Activated CD8-positive, alpha-beta T cell treated with anti-CD3 and anti-CD28 coated beads for 36 hours (primary cell): Measurements from ENCODE around the gene SLC22A23. TPM values are rescaled to one million over a fixed set of nuclear protein-coding genes. Genes with fewer than 3 reads are reported as not detected.

Source experiments
- ATAC-seq: fragments of 200-7000 bp; cut with Tn5 transposase; one replicate; pipeline ENCODE4 v1.10.0; 2021; ENCODE audit warnings: mild to moderate bottlenecking, moderate library complexity
- CTCF ChIA-PET: fragments of 350-600 bp; sonication (Branson Sonifier 250); formaldehyde crosslinking; loops from one replicate; lab custom pipeline; 2021; ENCODE audit warnings: antibody characterized with exemption; lab: Charles Lee
- POLR2A ChIA-PET: fragments of 350-600 bp; sonication (Branson Sonifier 250); formaldehyde crosslinking; loops from one replicate; lab custom pipeline; 2021; ENCODE audit warnings: antibody characterized with exemption; lab: Charles Lee
- DNase-seq: peaks from one replicate; pipeline ENCODE4 v3.0.0-alpha.2; 2020
- H3K27ac Mint-ChIP-seq: one replicate; pipeline ENCODE4 v1.8.0; 2021; ENCODE audit warnings: mild to moderate bottlenecking, mixed read lengths
- H3K27me3 Mint-ChIP-seq: one replicate; pipeline ENCODE4 v1.8.0; 2021; ENCODE audit warnings: mixed read lengths
- H3K36me3 Mint-ChIP-seq: one replicate; pipeline ENCODE4 v1.8.0; 2021; ENCODE audit warnings: low read depth, mixed read lengths
- H3K4me1 Mint-ChIP-seq: one replicate; pipeline ENCODE4 v1.8.0; 2021; ENCODE audit warnings: low read depth, mixed read lengths
- H3K4me3 Mint-ChIP-seq: one replicate; pipeline ENCODE4 v1.8.0; 2021; ENCODE audit warnings: mild to moderate bottlenecking, moderate library complexity, mixed read lengths
- H3K9me3 Mint-ChIP-seq: one replicate; pipeline ENCODE4 v1.8.0; 2021; ENCODE audit warnings: mixed read lengths
- intact Hi-C: fragments of 100-400 bp; cut with micrococcal nuclease; formaldehyde crosslinking; loops from one replicate; pipeline ENCODE4 v1.10.0; 2022
- total RNA-seq, 2 experiments: library from RNA; stranded (reverse); gene quantifications; one replicate each; pipeline ENCODE4 v1.2.3, GENCODE V29; 2021
- TF ChIP-seq, protein P1 (sequence below): fragments of 200-600 bp; IDR thresholded peaks from one replicate; pipeline ENCODE4 v1.8.0; 2022; ENCODE audit warnings: antibody characterized with exemption, mild to moderate bottlenecking

SLC22A23 gene
- total RNA-seq, 2 experiments from 2014 or later, result 0.16 to 0.34 TPM

DNA sequence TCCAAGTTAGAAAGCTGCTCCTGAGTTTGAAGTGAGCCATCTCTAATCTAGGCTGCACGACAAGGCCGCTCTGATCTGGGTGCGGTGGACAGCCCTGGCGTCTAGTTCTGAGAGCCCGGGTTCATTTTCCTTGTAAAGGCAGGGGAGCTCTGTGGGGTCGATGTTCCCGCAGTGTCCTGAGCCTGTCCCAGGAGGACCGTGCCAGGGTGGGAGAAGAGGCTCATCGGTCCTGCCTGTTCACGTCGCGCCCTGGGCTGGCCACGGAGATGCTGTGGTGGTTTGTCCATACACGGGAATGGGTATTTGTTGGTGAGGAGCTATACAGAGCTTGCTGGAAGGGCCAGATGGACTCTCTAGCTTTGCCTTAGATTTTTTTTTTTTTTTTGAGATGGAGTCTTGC, 171.1 kb downstream of the SLC22A23 start:
- intact Hi-C loops, result no loop called here
- H3K4me3 Mint-ChIP-seq, result no peak overlapping the region
- no peak overlapping the region for H3K27ac Mint-ChIP-seq
- DNase-seq, result no peak
- TF ChIP-seq, protein P1, sequence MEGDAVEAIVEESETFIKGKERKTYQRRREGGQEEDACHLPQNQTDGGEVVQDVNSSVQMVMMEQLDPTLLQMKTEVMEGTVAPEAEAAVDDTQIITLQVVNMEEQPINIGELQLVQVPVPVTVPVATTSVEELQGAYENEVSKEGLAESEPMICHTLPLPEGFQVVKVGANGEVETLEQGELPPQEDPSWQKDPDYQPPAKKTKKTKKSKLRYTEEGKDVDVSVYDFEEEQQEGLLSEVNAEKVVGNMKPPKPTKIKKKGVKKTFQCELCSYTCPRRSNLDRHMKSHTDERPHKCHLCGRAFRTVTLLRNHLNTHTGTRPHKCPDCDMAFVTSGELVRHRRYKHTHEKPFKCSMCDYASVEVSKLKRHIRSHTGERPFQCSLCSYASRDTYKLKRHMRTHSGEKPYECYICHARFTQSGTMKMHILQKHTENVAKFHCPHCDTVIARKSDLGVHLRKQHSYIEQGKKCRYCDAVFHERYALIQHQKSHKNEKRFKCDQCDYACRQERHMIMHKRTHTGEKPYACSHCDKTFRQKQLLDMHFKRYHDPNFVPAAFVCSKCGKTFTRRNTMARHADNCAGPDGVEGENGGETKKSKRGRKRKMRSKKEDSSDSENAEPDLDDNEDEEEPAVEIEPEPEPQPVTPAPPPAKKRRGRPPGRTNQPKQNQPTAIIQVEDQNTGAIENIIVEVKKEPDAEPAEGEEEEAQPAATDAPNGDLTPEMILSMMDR, result no peak
- POLR2A ChIA-PET, result interaction anchor here (0.8 to 1.3 kb wide), 2 partner anchors 12 to 460 kb away, joined by 3 read pairs; no protein-coding TSS in a partner anchor
- H3K9me3 Mint-ChIP-seq, result no peaks in the 10 kb centered on the region
- H3K4me1 Mint-ChIP-seq, result no peaks in the 10 kb centered on the region
- no peaks in the 10 kb centered on the region for H3K36me3 Mint-ChIP-seq
- CTCF ChIA-PET, result interaction anchor here (8.2 kb wide), 1 partner anchor 447 kb away, joined by 89 read pairs; no protein-coding TSS in a partner anchor
- no peak for ATAC-seq
- H3K27me3 Mint-ChIP-seq, result no peaks in the 10 kb centered on the region

DNA sequence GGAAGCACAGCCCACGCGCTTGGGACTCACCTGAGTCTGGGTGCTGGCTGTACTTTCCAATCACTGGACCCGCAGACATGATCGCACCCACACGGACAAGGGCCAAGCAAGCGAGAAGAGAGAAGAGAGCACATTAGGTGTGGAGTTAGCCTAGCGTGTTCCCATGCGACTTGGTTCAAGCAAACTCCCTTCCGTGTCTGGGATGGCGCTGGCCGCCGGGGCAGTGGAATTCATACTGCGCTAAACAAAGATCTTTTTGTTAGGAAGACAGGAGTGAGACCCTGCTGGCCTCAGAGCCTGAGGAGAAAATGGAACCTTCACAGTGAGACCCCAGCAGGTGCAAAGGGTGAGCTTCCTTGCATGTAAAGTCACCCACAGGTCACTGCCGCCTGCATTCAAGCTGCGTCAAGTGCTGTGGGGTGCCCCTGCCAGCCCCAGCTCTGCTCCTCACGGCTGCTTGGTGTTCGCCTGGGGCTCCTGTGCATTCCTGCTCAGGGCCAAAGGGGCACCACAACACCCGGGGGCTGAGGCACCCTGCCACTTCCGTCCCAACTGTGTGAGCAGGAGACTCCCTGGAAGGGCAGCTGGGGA, 171.7 kb downstream of the SLC22A23 start:
- H3K4me1 Mint-ChIP-seq, result no peaks in the 10 kb centered on the region
- ATAC-seq (no peak), DNase-seq (no peak)
- H3K27me3 Mint-ChIP-seq, result no peaks in the 10 kb centered on the region
- CTCF ChIA-PET, result interaction anchor here (8.2 kb wide), 1 partner anchor 448 kb away, joined by 89 read pairs; no protein-coding TSS in a partner anchor
- intact Hi-C loops, result no loop called here
- POLR2A ChIA-PET, result interaction anchor here (0.8 kb wide), 1 partner anchor 461 kb away, joined by 3 read pairs; no protein-coding TSS in a partner anchor
- H3K9me3 Mint-ChIP-seq, result no peaks in the 10 kb centered on the region
- TF ChIP-seq, protein P1, result no peak
- no peak overlapping the region for H3K4me3 Mint-ChIP-seq
- no peaks in the 10 kb centered on the region for H3K36me3 Mint-ChIP-seq
- no peak overlapping the region for H3K27ac Mint-ChIP-seq

DNA sequence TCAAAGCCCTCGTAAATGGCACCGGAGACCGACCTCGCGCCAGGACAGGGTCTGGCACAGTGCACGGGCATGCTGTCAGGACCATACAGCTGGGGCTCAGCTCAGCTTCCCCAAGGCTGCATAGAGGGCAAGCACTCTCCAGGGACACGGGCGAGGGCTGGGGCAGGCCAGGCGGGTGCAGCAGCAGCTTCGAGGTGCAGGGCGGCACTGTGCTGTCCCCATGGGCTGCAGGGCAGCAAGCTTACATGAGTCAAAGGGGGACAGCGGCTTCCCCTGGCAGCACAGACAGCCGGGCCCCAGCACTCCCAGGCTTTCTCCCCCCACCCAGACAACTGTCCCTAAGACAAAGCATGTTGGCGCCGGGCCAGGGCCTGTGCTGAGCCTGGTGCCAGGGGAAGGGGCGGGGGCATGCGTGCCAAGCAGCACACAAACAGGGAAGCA, 172.4 kb downstream of the SLC22A23 start:
- no peak overlapping the region for H3K27ac Mint-ChIP-seq
- ChIA-PET CTCF (interaction anchor here (8.2 kb wide), 1 partner anchor 448 kb away, joined by 89 read pairs; no protein-coding TSS in a partner anchor), POLR2A (no interaction called here)
- no peak overlapping the region for H3K4me3 Mint-ChIP-seq
- DNase-seq (no peak), ATAC-seq (no peak)
- H3K27me3 Mint-ChIP-seq, result no peaks in the 10 kb centered on the region
- intact Hi-C loops, result no loop called here
- peaks cover 3% of the 10 kb centered on the region for H3K4me1 Mint-ChIP-seq
- TF ChIP-seq, protein P1, result no peak
- no peaks in the 10 kb centered on the region for H3K9me3 Mint-ChIP-seq
- no peaks in the 10 kb centered on the region for H3K36me3 Mint-ChIP-seq

DNA sequence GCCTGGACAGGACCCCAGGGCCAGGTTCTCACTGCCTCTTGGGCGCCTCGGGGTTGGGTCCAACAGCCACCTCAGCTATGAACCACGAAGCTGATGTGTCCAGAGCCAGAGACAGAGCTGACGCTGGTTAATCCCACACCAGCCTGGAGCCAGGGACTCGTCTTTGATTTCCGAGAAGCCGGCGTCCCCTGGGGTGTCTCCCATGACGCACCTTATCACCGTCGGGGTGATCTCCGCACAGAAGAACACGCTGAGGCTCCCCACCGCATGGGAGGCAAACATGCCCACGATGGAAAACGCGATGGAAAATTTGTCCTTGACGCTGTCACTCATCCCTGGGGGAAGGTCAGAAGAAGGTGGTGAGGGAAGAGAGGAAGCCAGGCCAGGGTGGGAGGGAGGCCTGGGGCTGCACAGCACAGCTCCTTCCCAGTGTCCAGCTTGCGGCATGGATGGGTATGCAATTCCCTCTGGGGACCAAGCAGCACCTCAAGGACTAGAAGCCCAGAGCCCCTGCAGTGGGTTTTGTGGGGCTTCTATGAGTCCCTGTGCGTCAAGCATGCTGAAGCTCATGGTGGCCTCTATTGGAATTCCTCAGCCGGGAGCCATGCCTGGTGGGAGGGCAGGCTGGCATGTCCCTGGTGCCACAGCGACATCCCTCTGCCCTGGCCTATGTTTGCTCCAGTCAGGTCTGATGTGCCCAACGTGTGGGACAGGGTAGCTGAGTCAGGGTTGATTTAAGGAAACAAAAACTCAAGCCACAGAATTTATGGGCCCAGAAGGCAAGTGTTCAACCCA, 173.0 kb downstream of the SLC22A23 start:
- Mint-ChIP-seq H3K4me1 (peaks cover 3% of the 10 kb centered on the region), H3K9me3 (no peaks in the 10 kb centered on the region), H3K27ac (no peak overlapping the region), H3K27me3 (no peaks in the 10 kb centered on the region), H3K4me3 (no peak overlapping the region), H3K36me3 (no peaks in the 10 kb centered on the region)
- intact Hi-C loops, result no loop called here
- DNase-seq (no peak), ATAC-seq (no peak)
- ChIA-PET POLR2A (no interaction called here), CTCF (interaction anchor here (8.2 kb wide), 1 partner anchor 449 kb away, joined by 89 read pairs; no protein-coding TSS in a partner anchor)
- TF ChIP-seq, protein P1, result no peak
